A549 (cell line): ENCODE data around the gene MRPL17. TPM values are rescaled to one million over a fixed set of nuclear protein-coding genes. Genes with fewer than 3 reads are reported as not detected.

Experiments used
- ATAC-seq, 2 experiments: fragments of 200-7000 bp in 1 of 2; fragments of >200 bp in 1 of 2; cut with Nextera tagmentation in 1 of 2; cut with Tn5 transposase in 1 of 2; 3 replicates each; pipeline versions ENCODE4 v1.8.0 to v1.9.1; 2018 to 2020; ENCODE audit warnings: mild to moderate bottlenecking in 1 of 2, moderate library complexity in 1 of 2
- CTCF ChIA-PET: fragments of 300-600 bp; sonication (Branson Sonifier 250); formaldehyde crosslinking; extraction: SDS; loops from one replicate; lab custom pipeline; 2021; ENCODE audit warnings: antibody characterized with exemption, inconsistent platforms; lab: Yijun Ruan, JAX
- POLR2A ChIA-PET: fragments of 350-600 bp; formaldehyde crosslinking; extraction: SDS; loops from one replicate; lab custom pipeline; 2021; ENCODE audit warnings: antibody characterized with exemption, inconsistent platforms; lab: Yijun Ruan, JAX
- DNase-seq, 2 experiments: peaks; one replicate each; pipeline versions ENCODE4 v3.0.0 to v3.0.0-alpha.2; 2011 to 2016; ENCODE audit warnings: low read depth in 1 of 2, low spot score in 1 of 2
- FAIRE-seq: peaks from 2 replicates; lab custom pipeline; 2011; peaks lifted over from hg19 to GRCh38; lab: Jason Lieb, UNC
- H3K27ac ChIP-seq, 2 experiments: fragments of >200 bp; sonication (Bioruptor Twin); formaldehyde crosslinking; 3 replicates each; pipeline ENCODE4 v1.5.1; 2016 to 2017
- H3K4me1 ChIP-seq: fragments of >200 bp; sonication (Bioruptor Twin); formaldehyde crosslinking; 3 replicates; pipeline ENCODE4 v1.6.1; 2016
- H3K4me2 ChIP-seq: fragments of >200 bp; sonication (Bioruptor Twin); formaldehyde crosslinking; 3 replicates; pipeline ENCODE4 v1.6.1; 2016
- H3K4me3 ChIP-seq: fragments of >200 bp; sonication (Bioruptor Twin); formaldehyde crosslinking; 3 replicates; pipeline ENCODE4 v1.5.1; 2016
- H3K9me3 ChIP-seq: fragments of >200 bp; sonication (Bioruptor Twin); formaldehyde crosslinking; 3 replicates; pipeline ENCODE4 v1.6.1; 2016
- BHLHE40 ChIP-seq: IDR thresholded peaks from 2 replicates; pipeline ENCODE4 v1.6.1; 2012; ENCODE audit warnings: low read depth, low read length, inconsistent platforms
- CEBPB ChIP-seq, 2 experiments: fragments of >200 bp in 1 of 2; sonication (Bioruptor Twin) in 1 of 2; formaldehyde crosslinking in 1 of 2; IDR thresholded peaks; 2 replicates each; pipeline ENCODE4 v1.6.1; 2012 to 2016
- CHD2 ChIP-seq: fragments of 150-350 bp; IDR thresholded peaks from 2 replicates; pipeline ENCODE4 v1.6.1; 2014; ENCODE audit warnings: low read length; ENCODE audit not compliant: partially characterized antibody
- CHD4 ChIP-seq: fragments of 200-600 bp; sonication (generic); IDR thresholded peaks from 2 replicates; pipeline ENCODE4 v1.6.1; 2016; ENCODE audit warnings: antibody characterized with exemption, mild to moderate bottlenecking, borderline replicate concordance
- EHF ChIP-seq: fragments of 250-450 bp; sonication (Bioruptor Pico); IDR thresholded peaks from 2 replicates; pipeline ENCODE4 v1.5.0; 2020; ENCODE audit warnings: mild to moderate bottlenecking
- FOSB ChIP-seq: fragments of 250-450 bp; sonication (Bioruptor Pico); IDR thresholded peaks from 2 replicates; pipeline ENCODE4 v1.5.0; 2020; ENCODE audit warnings: mild to moderate bottlenecking, moderate library complexity
- FOSL2 ChIP-seq, 2 experiments: fragments of 450-650 bp in 1 of 2; fragments of >200 bp in 1 of 2; sonication (Bioruptor Twin) in 1 of 2; formaldehyde crosslinking; IDR thresholded peaks; 2 replicates each; pipeline versions ENCODE4 v1.5.0 to v1.6.1; 2016 to 2020; ENCODE audit warnings: mild to moderate bottlenecking in 1 of 2, moderate library complexity in 1 of 2
- HEYL ChIP-seq: fragments of 250-450 bp; sonication (Bioruptor Pico); IDR thresholded peaks from 2 replicates; pipeline ENCODE4 v1.8.0; 2021; ENCODE audit warnings: mild to moderate bottlenecking, moderate library complexity
- JUN ChIP-seq, 2 experiments: fragments of >200 bp; sonication (Bioruptor Twin); formaldehyde crosslinking; IDR thresholded peaks; 2 replicates in 1 of 2; 3 replicates in 1 of 2; pipeline ENCODE4 v1.6.1; 2016 to 2017
- JUNB ChIP-seq: fragments of >200 bp; sonication (Bioruptor Twin); formaldehyde crosslinking; IDR thresholded peaks from 2 replicates; pipeline ENCODE4 v1.6.1; 2016
- KDM1A ChIP-seq: fragments of 200-600 bp; sonication (generic); IDR thresholded peaks from 2 replicates; pipeline ENCODE4 v1.6.1; 2016; ENCODE audit warnings: low read depth, mild to moderate bottlenecking
- KDM5A ChIP-seq: fragments of 200-600 bp; sonication (generic); IDR thresholded peaks from 2 replicates; pipeline ENCODE4 v1.6.1; 2016; ENCODE audit warnings: antibody characterized with exemption, mild to moderate bottlenecking
- NPAS2 ChIP-seq: fragments of 250-450 bp; sonication (Bioruptor Pico); IDR thresholded peaks from 2 replicates; pipeline ENCODE4 v1.8.0; 2022; ENCODE audit warnings: mild to moderate bottlenecking, moderate library complexity, borderline replicate concordance
- NR3C1 ChIP-seq: fragments of >200 bp; sonication (Bioruptor Twin); formaldehyde crosslinking; IDR thresholded peaks from 3 replicates; pipeline ENCODE4 v1.6.1; 2017
- POLR2A ChIP-seq: IDR thresholded peaks from 2 replicates; pipeline ENCODE4 v1.6.1; 2012; ENCODE audit warnings: mild to moderate bottlenecking, low read length
- RARB ChIP-seq: fragments of 250-450 bp; sonication (Bioruptor Pico); IDR thresholded peaks from 2 replicates; pipeline ENCODE4 v1.8.0; 2021; ENCODE audit warnings: mild to moderate bottlenecking, moderate library complexity
- RFX5 ChIP-seq: fragments of 450-650 bp; IDR thresholded peaks from 2 replicates; pipeline ENCODE4 v1.7.1; 2014; ENCODE audit warnings: antibody characterized with exemption, mild to moderate bottlenecking, moderate library complexity
- RNF2 ChIP-seq: fragments of 200-600 bp; sonication (generic); IDR thresholded peaks from 2 replicates; pipeline ENCODE4 v1.6.1; 2016; ENCODE audit warnings: low read depth, mild to moderate bottlenecking, antibody characterized with exemption, moderate library complexity, borderline replicate concordance
- SREBF2 ChIP-seq: fragments of 450-650 bp; IDR thresholded peaks from 2 replicates; pipeline ENCODE4 v1.6.1; 2014; ENCODE audit warnings: mild to moderate bottlenecking, moderate library complexity
- TFCP2L1 ChIP-seq: fragments of 250-450 bp; sonication (Bioruptor Pico); IDR thresholded peaks from 2 replicates; pipeline ENCODE4 v1.5.0; 2021; ENCODE audit warnings: mild to moderate bottlenecking
- TP53 ChIP-seq: fragments of 250-450 bp; sonication (Bioruptor Pico); IDR thresholded peaks from 2 replicates; pipeline ENCODE4 v1.5.0; 2021; ENCODE audit warnings: mild to moderate bottlenecking, moderate library complexity
- ZC3H11A ChIP-seq: fragments of 450-650 bp; IDR thresholded peaks from 2 replicates; pipeline ENCODE4 v1.6.1; 2014; ENCODE audit warnings: antibody characterized with exemption, mild to moderate bottlenecking
- ZFP36 ChIP-seq: fragments of 450-650 bp; IDR thresholded peaks from 2 replicates; pipeline ENCODE4 v1.6.1; 2014; ENCODE audit warnings: borderline replicate concordance; ENCODE audit not compliant: partially characterized antibody
- ZNF302 ChIP-seq: fragments of 250-450 bp; sonication (Bioruptor Pico); IDR thresholded peaks from 2 replicates; pipeline ENCODE4 v1.9.0; 2021; ENCODE audit warnings: inconsistent platforms, mild to moderate bottlenecking, moderate library complexity
- ZSCAN20 ChIP-seq: fragments of 250-450 bp; sonication (Bioruptor Pico); IDR thresholded peaks from 2 replicates; pipeline ENCODE4 v1.8.0; 2022; ENCODE audit warnings: mild to moderate bottlenecking, moderate library complexity
- WGBS: methylation state at CpG from one replicate; pipeline ENCODE4 v1.1.6; 2017; ENCODE audit errors: missing lambda C conversion rate; 5-methylcytosine and 5-hydroxymethylcytosine counted together
- polyA minus RNA-seq: library from RNA; depleted of rRNA, polyadenylated mRNA; stranded (reverse); fragments of >200 nt; gene quantifications from 2 replicates; pipeline ENCODE4 v1.2.3, GENCODE V29; 2011; rRNA and poly(A)+ RNA removed
- polyA plus RNA-seq, 4 experiments: library from polyadenylated mRNA; depleted of rRNA in 3 of 4; stranded (reverse); fragments of >200 nt; fragmentation: RNase III in 1 of 4; extraction: RNeasy Plus Mini Kit Qiagen cat#74134 plus additional on column Dnase treatment in 1 of 4; gene quantifications; 2 replicates in 3 of 4; 3 replicates in 1 of 4; pipeline ENCODE4 v1.2.3, GENCODE V29; 2011 to 2017
- TF ChIP-seq, protein P1 (sequence below): fragments of >200 bp; sonication (Bioruptor Twin); formaldehyde crosslinking; IDR thresholded peaks from 2 replicates; pipeline ENCODE4 v1.6.1; 2016
- TF ChIP-seq, protein P2 (sequence below): IDR thresholded peaks from 2 replicates; pipeline ENCODE4 v1.6.1; 2012
- TF ChIP-seq, protein P3 (sequence below): fragments of 450-650 bp; IDR thresholded peaks from 2 replicates; pipeline ENCODE4 v1.6.1; 2014; ENCODE audit warnings: antibody characterized with exemption
- TF ChIP-seq, protein P4 (sequence below): fragments of >200 bp; sonication (Bioruptor Twin); formaldehyde crosslinking; IDR thresholded peaks from 3 replicates; pipeline ENCODE4 v1.6.1; 2016
- TF ChIP-seq, protein P5 (sequence below): fragments of 200-600 bp; sonication (generic); IDR thresholded peaks from 2 replicates; pipeline ENCODE4 v1.6.1; 2016; ENCODE audit warnings: antibody characterized with exemption, mild to moderate bottlenecking, moderate library complexity
- TF ChIP-seq, protein P6 (sequence below): fragments of >200 bp; sonication (Bioruptor Twin); formaldehyde crosslinking; IDR thresholded peaks from 3 replicates; pipeline ENCODE4 v1.5.1; 2016

The MRPL17 gene
- polyA plus RNA-seq (2011; rRNA removed) (96.8 and 107 TPM in 2 replicates), polyA plus RNA-seq (2017; fragmentation: RNase III; extraction: RNeasy Plus Mini Kit Qiagen cat#74134 plus additional on column Dnase treatment) (127 to 132 TPM (median 128 TPM) in 3 replicates), polyA minus RNA-seq (51.0 and 66.0 TPM in 2 replicates)
- 101 and 115 TPM in 2 replicates for polyA plus RNA-seq (2012; cell fraction: cytosol; rRNA removed)
- 57.5 and 58.2 TPM in 2 replicates for polyA plus RNA-seq (2012; cell fraction: nucleus; rRNA removed)

DNA sequence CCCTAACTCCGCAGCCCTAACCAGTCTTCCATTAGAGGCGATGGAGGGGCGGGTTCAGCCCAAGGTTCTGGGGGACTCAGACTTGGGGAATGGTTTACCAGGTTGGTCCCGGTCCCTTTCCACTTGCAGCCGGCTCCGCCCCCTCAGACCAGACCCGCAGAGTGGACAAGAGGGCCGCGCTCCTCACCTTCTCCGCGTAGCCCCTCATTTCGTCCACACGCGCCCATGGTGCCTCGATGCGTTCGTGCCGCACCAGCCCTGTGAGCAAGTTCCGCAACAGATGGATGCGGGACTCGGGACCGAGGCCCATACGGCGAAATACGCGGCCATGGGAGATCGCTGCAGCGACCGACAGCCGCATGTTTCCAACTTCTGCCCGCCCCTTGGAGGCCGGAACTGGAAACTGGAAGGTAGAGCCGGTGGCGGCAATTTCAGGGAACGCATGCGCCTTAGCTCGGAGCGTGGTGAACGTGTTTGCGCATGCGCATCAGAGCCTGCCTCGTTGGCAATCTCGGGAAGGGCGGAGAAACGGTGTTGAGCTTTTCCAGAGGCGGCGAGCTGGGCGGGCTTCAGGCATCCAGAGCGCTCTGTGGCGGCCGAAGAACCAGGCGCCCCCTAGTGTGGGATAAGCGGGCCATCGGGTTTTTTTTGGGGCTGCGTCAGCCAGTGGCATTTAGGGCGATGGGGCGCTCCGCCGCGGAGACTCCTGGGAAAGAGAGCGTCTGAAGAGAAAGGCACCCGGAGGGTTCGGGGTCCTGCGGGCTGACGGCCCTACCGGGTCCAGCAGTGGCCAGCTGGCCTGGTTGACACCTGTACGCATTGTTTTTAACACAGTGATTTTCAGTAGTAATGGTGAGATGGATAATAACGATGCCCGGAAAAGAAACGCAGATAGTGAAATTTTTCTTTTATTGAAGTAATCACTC, at the start of gene MRPL17:
Gene MRPL17, minus strand, starts transcription at position 405 of the 926 bp plus-strand sequence. Its CDS starts 44 bp downstream, at position 361.
- Histone ChIP-seq H3K9me3 (no peaks in the 10 kb centered on the region), H3K27ac (peak within 1 kb of the TSS; percentile 86 to 95), H3K4me1 (peaks cover 11% of the 10 kb centered on the region; the same call in 2 of the 3 replicates), H3K4me2 (peak within 1 kb of the TSS; percentile 78), H3K4me3 (peak within 1 kb of the TSS; percentile 83)
- under 1% methylated on average over 44 of the region's 70 CpGs for WGBS
- ChIA-PET POLR2A (interaction anchor here (0.7 to 1.5 kb wide), 21 partner anchors 11 to 322 kb away, joined by 3 to 15 read pairs (median 4); partner anchors contain the start of genes APBB1, ARFIP2, ILK and RRP8), CTCF (interaction anchor here (0.7 to 2.9 kb wide), 36 partner anchors 10 to 817 kb away, joined by 3 to 35 read pairs (median 4); partner anchors contain the start of genes ARFIP2, ILK, RRP8 and TAF10)
- ATAC-seq (peak; percentile 95 to 98), FAIRE-seq (no peak), DNase-seq (peak; percentile 97 to 99)
- TF ChIP-seq CHD4 (no peak), ZC3H11A (no peak), TFCP2L1 (CRISPR knock-in tag) (no peak), RNF2 (no peak), SREBF2 (no peak), RFX5 (0 out of 2 replicates have a peak, but pooled peaks have one; percentile 55), NPAS2 (CRISPR knock-in tag) (no peak), RARB (no peak), CEBPB (IDR thresholded peaks at IDR 0.05) (no peak), JUNB (no peak), TP53 (CRISPR knock-in tag) (no peak), FOSL2 (IDR thresholded peaks at IDR 0.05) (no peak), FOSL2 (CRISPR knock-in tag; IDR thresholded peaks at IDR 0.05) (no peak), CHD2 (no peak), ZNF302 (CRISPR knock-in tag) (no peak), KDM1A (no peak), NR3C1 (no peak), KDM5A (no peak), FOSB (CRISPR knock-in tag) (no peak), EHF (CRISPR knock-in tag) (no peak), BHLHE40 (no peak), HEYL (no peak), JUN (IDR thresholded peaks at IDR 0.05) (peak; percentile 64 to 86; a peak in 4 of 5 replicates), ZSCAN20 (no peak), ZFP36 (no peak), POLR2A (peak; percentile 98)
- TF ChIP-seq, protein P1, sequence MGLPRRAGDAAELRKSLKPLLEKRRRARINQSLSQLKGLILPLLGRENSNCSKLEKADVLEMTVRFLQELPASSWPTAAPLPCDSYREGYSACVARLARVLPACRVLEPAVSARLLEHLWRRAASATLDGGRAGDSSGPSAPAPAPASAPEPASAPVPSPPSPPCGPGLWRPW: no peak
- TF ChIP-seq, protein P2, sequence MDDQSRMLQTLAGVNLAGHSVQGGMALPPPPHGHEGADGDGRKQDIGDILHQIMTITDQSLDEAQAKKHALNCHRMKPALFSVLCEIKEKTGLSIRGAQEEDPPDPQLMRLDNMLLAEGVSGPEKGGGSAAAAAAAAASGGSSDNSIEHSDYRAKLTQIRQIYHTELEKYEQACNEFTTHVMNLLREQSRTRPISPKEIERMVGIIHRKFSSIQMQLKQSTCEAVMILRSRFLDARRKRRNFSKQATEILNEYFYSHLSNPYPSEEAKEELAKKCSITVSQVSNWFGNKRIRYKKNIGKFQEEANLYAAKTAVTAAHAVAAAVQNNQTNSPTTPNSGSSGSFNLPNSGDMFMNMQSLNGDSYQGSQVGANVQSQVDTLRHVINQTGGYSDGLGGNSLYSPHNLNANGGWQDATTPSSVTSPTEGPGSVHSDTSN: no peak
- TF ChIP-seq, protein P3, sequence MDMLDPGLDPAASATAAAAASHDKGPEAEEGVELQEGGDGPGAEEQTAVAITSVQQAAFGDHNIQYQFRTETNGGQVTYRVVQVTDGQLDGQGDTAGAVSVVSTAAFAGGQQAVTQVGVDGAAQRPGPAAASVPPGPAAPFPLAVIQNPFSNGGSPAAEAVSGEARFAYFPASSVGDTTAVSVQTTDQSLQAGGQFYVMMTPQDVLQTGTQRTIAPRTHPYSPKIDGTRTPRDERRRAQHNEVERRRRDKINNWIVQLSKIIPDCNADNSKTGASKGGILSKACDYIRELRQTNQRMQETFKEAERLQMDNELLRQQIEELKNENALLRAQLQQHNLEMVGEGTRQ: no peak
- TF ChIP-seq, protein P4, sequence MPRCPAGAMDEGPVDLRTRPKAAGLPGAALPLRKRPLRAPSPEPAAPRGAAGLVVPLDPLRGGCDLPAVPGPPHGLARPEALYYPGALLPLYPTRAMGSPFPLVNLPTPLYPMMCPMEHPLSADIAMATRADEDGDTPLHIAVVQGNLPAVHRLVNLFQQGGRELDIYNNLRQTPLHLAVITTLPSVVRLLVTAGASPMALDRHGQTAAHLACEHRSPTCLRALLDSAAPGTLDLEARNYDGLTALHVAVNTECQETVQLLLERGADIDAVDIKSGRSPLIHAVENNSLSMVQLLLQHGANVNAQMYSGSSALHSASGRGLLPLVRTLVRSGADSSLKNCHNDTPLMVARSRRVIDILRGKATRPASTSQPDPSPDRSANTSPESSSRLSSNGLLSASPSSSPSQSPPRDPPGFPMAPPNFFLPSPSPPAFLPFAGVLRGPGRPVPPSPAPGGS: peak; percentile 83; the same call in 2 of the 3 replicates
- TF ChIP-seq, protein P5, sequence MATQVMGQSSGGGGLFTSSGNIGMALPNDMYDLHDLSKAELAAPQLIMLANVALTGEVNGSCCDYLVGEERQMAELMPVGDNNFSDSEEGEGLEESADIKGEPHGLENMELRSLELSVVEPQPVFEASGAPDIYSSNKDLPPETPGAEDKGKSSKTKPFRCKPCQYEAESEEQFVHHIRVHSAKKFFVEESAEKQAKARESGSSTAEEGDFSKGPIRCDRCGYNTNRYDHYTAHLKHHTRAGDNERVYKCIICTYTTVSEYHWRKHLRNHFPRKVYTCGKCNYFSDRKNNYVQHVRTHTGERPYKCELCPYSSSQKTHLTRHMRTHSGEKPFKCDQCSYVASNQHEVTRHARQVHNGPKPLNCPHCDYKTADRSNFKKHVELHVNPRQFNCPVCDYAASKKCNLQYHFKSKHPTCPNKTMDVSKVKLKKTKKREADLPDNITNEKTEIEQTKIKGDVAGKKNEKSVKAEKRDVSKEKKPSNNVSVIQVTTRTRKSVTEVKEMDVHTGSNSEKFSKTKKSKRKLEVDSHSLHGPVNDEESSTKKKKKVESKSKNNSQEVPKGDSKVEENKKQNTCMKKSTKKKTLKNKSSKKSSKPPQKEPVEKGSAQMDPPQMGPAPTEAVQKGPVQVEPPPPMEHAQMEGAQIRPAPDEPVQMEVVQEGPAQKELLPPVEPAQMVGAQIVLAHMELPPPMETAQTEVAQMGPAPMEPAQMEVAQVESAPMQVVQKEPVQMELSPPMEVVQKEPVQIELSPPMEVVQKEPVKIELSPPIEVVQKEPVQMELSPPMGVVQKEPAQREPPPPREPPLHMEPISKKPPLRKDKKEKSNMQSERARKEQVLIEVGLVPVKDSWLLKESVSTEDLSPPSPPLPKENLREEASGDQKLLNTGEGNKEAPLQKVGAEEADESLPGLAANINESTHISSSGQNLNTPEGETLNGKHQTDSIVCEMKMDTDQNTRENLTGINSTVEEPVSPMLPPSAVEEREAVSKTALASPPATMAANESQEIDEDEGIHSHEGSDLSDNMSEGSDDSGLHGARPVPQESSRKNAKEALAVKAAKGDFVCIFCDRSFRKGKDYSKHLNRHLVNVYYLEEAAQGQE: no peak
- TF ChIP-seq, protein P6, sequence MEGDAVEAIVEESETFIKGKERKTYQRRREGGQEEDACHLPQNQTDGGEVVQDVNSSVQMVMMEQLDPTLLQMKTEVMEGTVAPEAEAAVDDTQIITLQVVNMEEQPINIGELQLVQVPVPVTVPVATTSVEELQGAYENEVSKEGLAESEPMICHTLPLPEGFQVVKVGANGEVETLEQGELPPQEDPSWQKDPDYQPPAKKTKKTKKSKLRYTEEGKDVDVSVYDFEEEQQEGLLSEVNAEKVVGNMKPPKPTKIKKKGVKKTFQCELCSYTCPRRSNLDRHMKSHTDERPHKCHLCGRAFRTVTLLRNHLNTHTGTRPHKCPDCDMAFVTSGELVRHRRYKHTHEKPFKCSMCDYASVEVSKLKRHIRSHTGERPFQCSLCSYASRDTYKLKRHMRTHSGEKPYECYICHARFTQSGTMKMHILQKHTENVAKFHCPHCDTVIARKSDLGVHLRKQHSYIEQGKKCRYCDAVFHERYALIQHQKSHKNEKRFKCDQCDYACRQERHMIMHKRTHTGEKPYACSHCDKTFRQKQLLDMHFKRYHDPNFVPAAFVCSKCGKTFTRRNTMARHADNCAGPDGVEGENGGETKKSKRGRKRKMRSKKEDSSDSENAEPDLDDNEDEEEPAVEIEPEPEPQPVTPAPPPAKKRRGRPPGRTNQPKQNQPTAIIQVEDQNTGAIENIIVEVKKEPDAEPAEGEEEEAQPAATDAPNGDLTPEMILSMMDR: peak; percentile 88
